Activated naive CD4-positive, alpha-beta T cell treated with anti-CD3 and anti-CD28 coated beads, Interleukin-2, amount 50 U/mL, for 24 hours (primary cell): ENCODE results near the gene SCN9A.

Experiments
- H3K27ac Mint-ChIP-seq: one replicate; pipeline ENCODE4 v1.8.0; 2021; ENCODE audit warnings: mild to moderate bottlenecking, mixed read lengths
- H3K27me3 Mint-ChIP-seq: one replicate; pipeline ENCODE4 v1.8.0; 2021; ENCODE audit warnings: mixed read lengths
- H3K36me3 Mint-ChIP-seq: one replicate; pipeline ENCODE4 v1.8.0; 2021; ENCODE audit warnings: mixed read lengths
- H3K4me1 Mint-ChIP-seq: one replicate; pipeline ENCODE4 v1.8.0; 2021; ENCODE audit warnings: mixed read lengths
- H3K4me3 Mint-ChIP-seq: one replicate; pipeline ENCODE4 v1.8.0; 2021; ENCODE audit warnings: mild to moderate bottlenecking, mixed read lengths
- H3K9me3 Mint-ChIP-seq: one replicate; pipeline ENCODE4 v1.8.0; 2021; ENCODE audit warnings: mixed read lengths

SCN9A gene

DNA sequence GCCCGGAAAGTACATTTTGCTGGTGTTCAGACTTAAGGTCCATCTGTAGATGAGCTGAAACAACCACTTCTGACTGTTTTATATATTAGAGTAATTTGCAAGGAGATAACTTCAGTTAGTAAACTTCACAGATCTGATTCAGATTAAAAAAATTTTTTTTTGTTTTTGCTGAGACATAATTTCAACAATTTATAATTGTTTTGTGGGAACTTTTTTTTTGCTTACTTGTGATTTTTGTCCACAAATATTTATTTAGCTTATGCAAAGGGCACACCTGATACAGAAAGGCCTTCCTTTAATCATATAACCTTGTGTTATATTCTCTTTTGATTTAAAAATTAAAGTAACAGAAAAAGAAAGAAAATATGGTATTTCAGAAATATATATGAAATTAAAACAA, 9.6 kb upstream of the SCN9A start:
- H3K4me1 Mint-ChIP-seq: no peaks in the 10 kb centered on the region

GRCh38 chr2:166384774-166385173, 9.0 kb upstream of the SCN9A start:
- Mint-ChIP-seq H3K9me3 (no peaks in the 10 kb centered on the region), H3K4me3 (no peak overlapping the region), H3K36me3 (no peaks in the 10 kb centered on the region), H3K27me3 (no peaks in the 10 kb centered on the region), H3K4me1 (no peaks in the 10 kb centered on the region), H3K27ac (no peak overlapping the region)

More for the DNA sequence above, 9.6 kb upstream of the SCN9A start:
- no peaks in the 10 kb centered on the region for H3K36me3 Mint-ChIP-seq
- H3K9me3 Mint-ChIP-seq: no peaks in the 10 kb centered on the region
- H3K4me3 Mint-ChIP-seq: no peak overlapping the region
- H3K27ac Mint-ChIP-seq: no peak overlapping the region
- H3K27me3 Mint-ChIP-seq: no peaks in the 10 kb centered on the region

- no peaks in the 10 kb centered on the region for H3K4me1 Mint-ChIP-seq
- no peaks in the 10 kb centered on the region for H3K36me3 Mint-ChIP-seq
- peaks cover 3% of the 10 kb centered on the region for H3K27me3 Mint-ChIP-seq
- no peaks in the 10 kb centered on the region for H3K9me3 Mint-ChIP-seq
- no peak overlapping the region for H3K4me3 Mint-ChIP-seq
- no peak overlapping the region for H3K27ac Mint-ChIP-seq
Measured at GRCh38 chr2:166382448-166382847, 6.7 kb upstream of the SCN9A start.

DNA sequence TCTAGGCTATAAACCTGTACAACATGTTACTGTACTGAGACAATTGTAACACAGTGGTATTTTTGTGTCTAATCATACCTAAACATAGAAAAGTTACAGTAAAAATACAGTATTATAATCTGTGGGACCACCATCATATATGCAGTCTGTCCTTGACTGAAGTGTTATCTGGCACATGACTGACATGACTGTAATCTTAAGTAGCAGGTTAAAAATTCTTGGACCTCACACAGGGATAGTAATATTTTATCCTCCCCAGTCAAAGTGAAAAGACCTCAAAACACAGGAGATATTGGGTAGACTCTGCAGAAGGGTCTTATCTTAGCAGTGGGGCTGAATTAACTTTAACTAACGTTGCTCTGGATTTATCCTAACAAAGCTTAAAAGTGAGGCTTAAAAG, 4.9 kb upstream of the SCN9A start:
- Mint-ChIP-seq H3K4me1 (no peaks in the 10 kb centered on the region), H3K27ac (no peak overlapping the region), H3K4me3 (no peak overlapping the region)

GRCh38 chr2:166376873-166377272, 1.1 kb upstream of the SCN9A start:
- Mint-ChIP-seq H3K27me3 (peaks cover 24% of the 10 kb centered on the region), H3K27ac (no peak overlapping the region), H3K4me3 (no peak overlapping the region), H3K9me3 (no peaks in the 10 kb centered on the region), H3K36me3 (no peaks in the 10 kb centered on the region), H3K4me1 (no peaks in the 10 kb centered on the region)

More for the DNA sequence above, 4.9 kb upstream of the SCN9A start:
- H3K9me3 Mint-ChIP-seq: no peaks in the 10 kb centered on the region
- peaks cover 10% of the 10 kb centered on the region for H3K27me3 Mint-ChIP-seq
- no peaks in the 10 kb centered on the region for H3K36me3 Mint-ChIP-seq

GRCh38 chr2:166376488-166376828, 714 bp upstream of the SCN9A start:
- Mint-ChIP-seq H3K27me3 (peaks cover 24% of the 10 kb centered on the region), H3K4me3 (no peak overlapping the region), H3K27ac (no peak overlapping the region), H3K9me3 (no peaks in the 10 kb centered on the region), H3K4me1 (no peaks in the 10 kb centered on the region), H3K36me3 (no peaks in the 10 kb centered on the region)

GRCh38 chr2:166375195-166375735, 479 bp downstream of the SCN9A start:
- no peak overlapping the region for H3K27ac Mint-ChIP-seq
- no peaks in the 10 kb centered on the region for H3K4me1 Mint-ChIP-seq
- peaks cover 24% of the 10 kb centered on the region for H3K27me3 Mint-ChIP-seq
- no peak overlapping the region for H3K4me3 Mint-ChIP-seq
- no peaks in the 10 kb centered on the region for H3K9me3 Mint-ChIP-seq
- no peaks in the 10 kb centered on the region for H3K36me3 Mint-ChIP-seq

- H3K27me3 Mint-ChIP-seq: peaks cover 24% of the 10 kb centered on the region
- no peak overlapping the region for H3K4me3 Mint-ChIP-seq
- no peak overlapping the region for H3K27ac Mint-ChIP-seq
- H3K9me3 Mint-ChIP-seq: no peaks in the 10 kb centered on the region
- no peaks in the 10 kb centered on the region for H3K36me3 Mint-ChIP-seq
- no peaks in the 10 kb centered on the region for H3K4me1 Mint-ChIP-seq
Measured at GRCh38 chr2:166373951-166374350, 1.8 kb downstream of the SCN9A start.

GRCh38 chr2:166373539-166373938, 2.2 kb downstream of the SCN9A start:
- H3K27ac Mint-ChIP-seq: no peak overlapping the region
- peaks cover 24% of the 10 kb centered on the region for H3K27me3 Mint-ChIP-seq
- H3K9me3 Mint-ChIP-seq: no peaks in the 10 kb centered on the region
- no peaks in the 10 kb centered on the region for H3K36me3 Mint-ChIP-seq
- H3K4me3 Mint-ChIP-seq: no peak overlapping the region
- H3K4me1 Mint-ChIP-seq: no peaks in the 10 kb centered on the region

- Mint-ChIP-seq H3K4me1 (no peaks in the 10 kb centered on the region), H3K4me3 (no peak overlapping the region)
Measured at GRCh38 chr2:166373105-166373504, 2.6 kb downstream of the SCN9A start.

GRCh38 chr2:166372046-166372445, 3.7 kb downstream of the SCN9A start:
- H3K9me3 Mint-ChIP-seq: no peaks in the 10 kb centered on the region
- H3K27ac Mint-ChIP-seq: no peak overlapping the region
- peaks cover 19% of the 10 kb centered on the region for H3K27me3 Mint-ChIP-seq
- H3K4me1 Mint-ChIP-seq: no peaks in the 10 kb centered on the region
- no peak overlapping the region for H3K4me3 Mint-ChIP-seq
- H3K36me3 Mint-ChIP-seq: no peaks in the 10 kb centered on the region

More at GRCh38 chr2:166373105-166373504, 2.6 kb downstream of the SCN9A start:
- Mint-ChIP-seq H3K36me3 (no peaks in the 10 kb centered on the region), H3K27me3 (peaks cover 21% of the 10 kb centered on the region), H3K9me3 (no peaks in the 10 kb centered on the region), H3K27ac (peak overlapping the region; percentile 44)

- H3K27ac Mint-ChIP-seq: no peak overlapping the region
- no peaks in the 10 kb centered on the region for H3K9me3 Mint-ChIP-seq
- H3K36me3 Mint-ChIP-seq: no peaks in the 10 kb centered on the region
Measured at GRCh38 chr2:166365803-166366420, 9.8 kb downstream of the SCN9A start.

GRCh38 chr2:166365239-166365638, 10.5 kb downstream of the SCN9A start:
- Mint-ChIP-seq H3K4me3 (no peak overlapping the region), H3K9me3 (no peaks in the 10 kb centered on the region), H3K27me3 (no peaks in the 10 kb centered on the region), H3K36me3 (no peaks in the 10 kb centered on the region), H3K4me1 (no peaks in the 10 kb centered on the region), H3K27ac (no peak overlapping the region)

More at GRCh38 chr2:166365803-166366420, 9.8 kb downstream of the SCN9A start:
- Mint-ChIP-seq H3K4me3 (no peak overlapping the region), H3K27me3 (no peaks in the 10 kb centered on the region), H3K4me1 (no peaks in the 10 kb centered on the region)

DNA sequence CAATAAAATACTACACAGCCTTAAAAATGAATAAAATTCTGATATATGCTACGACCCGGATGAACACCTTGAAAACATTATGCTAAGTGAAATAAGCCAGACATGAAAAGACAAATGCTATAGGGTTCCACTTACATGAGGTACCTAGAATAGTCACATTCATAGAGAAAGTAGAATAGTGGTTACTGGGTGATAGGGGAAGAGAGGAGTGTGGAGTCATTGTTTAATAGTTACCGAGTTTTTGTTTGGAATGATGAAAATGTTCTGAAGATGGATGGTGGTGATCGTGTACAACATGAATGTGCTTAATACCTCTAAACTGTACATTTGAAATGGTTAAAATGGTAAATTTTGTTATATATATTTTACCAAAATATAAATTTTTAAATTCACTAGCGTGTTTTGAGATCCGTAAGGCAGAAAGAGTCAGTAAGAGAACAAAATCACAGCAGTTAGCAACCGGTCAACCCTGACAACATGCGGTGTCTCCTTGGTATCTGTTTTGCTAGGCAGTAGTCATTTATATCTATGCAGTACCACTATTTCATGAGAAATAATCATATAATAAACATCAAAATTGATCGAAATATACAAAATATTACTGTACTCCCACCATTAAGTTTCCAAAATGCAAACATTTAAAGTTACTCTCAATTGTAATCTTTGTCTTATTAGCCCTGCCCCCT, 11.1 kb downstream of the SCN9A start:
- H3K9me3 Mint-ChIP-seq: no peaks in the 10 kb centered on the region
- no peaks in the 10 kb centered on the region for H3K27me3 Mint-ChIP-seq
- no peaks in the 10 kb centered on the region for H3K36me3 Mint-ChIP-seq
- no peak overlapping the region for H3K4me3 Mint-ChIP-seq
- no peaks in the 10 kb centered on the region for H3K4me1 Mint-ChIP-seq
- no peak overlapping the region for H3K27ac Mint-ChIP-seq

DNA sequence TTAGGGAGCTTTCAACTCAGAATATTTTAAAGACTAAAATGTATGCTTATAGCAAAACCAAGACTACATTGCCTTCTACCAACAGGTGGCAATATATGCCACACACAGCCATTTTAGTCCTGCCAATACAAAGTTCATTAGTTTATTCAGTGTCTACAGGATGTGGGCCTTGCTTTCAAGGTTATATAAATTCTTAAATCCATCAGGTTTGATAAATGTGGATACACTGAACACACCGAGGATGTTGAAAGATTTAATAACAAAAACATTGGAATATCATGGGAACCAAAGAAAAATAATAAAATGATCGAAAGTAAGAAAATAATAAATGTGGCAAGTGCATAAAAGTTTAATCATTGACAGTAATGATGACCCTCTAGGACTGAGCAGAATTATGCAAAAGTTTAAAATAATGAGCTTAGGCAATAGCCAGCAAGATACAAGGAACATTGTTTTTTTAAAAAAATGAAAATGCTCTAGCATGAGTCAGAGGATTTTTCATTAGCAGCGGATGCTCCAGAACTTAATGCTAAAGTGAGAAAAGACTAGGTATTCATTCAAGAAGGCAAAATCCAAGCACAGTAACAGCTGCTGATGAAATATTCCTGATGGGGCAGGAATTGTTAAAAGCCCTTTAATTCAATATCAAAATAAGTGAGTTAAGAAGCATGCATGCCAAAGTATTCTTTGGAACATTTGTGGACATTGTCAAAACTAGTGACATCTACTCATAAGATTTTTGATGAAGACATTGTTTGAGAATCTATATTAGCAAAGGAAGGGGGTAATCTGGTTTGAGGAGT, 14.2 kb downstream of the SCN9A start:
- Mint-ChIP-seq H3K4me1 (no peaks in the 10 kb centered on the region), H3K27ac (no peak overlapping the region), H3K4me3 (no peak overlapping the region), H3K27me3 (no peaks in the 10 kb centered on the region), H3K36me3 (no peaks in the 10 kb centered on the region), H3K9me3 (peaks cover 2% of the 10 kb centered on the region)

DNA sequence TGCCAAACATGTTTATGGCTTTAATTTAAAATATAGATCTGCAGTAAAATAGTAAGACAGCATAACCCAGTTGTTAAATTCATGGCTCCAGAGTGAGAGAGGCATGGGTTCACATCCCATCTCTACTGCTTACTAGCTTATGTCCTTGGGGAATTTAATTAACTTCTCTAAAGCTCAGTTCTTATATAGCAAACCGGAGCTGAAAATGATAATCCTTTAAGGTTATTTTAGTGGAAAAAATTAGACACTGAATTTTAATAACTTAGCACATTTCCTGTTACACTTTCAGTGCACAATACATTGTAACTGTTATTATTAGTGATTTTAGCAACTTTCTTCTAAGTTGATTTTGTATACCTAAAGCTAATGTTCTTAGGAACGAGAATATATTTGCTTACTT, 14.8 kb downstream of the SCN9A start:
- Mint-ChIP-seq H3K27ac (no peak overlapping the region), H3K27me3 (no peaks in the 10 kb centered on the region)

More for the DNA sequence above, 14.8 kb downstream of the SCN9A start:
- Mint-ChIP-seq H3K4me3 (no peak overlapping the region), H3K4me1 (no peaks in the 10 kb centered on the region), H3K9me3 (peaks cover 4% of the 10 kb centered on the region), H3K36me3 (no peaks in the 10 kb centered on the region)
